ENCODE measurements around the gene CACNA1C. TPM values are rescaled to one million over a fixed set of nuclear protein-coding genes. Genes with fewer than 3 reads are reported as not detected.

The CACNA1C gene
- total RNA-seq, 1 experiment from 2014 or later = not detected

GRCh38 chr12:2687058-2687457 lies 634.3 kb downstream of the CACNA1C start:
- POLR2A ChIA-PET (ENCODE audit: unreplicated experiment) = no interaction called here
- no peak overlapping the region for H3K27ac ChIP-seq
- no peaks in the 10 kb centered on the region for H3K4me1 ChIP-seq (replicated peaks; ENCODE audit: insufficient read depth)
- no peak overlapping the region for H2AFZ ChIP-seq
- no peaks in the 10 kb centered on the region for H3K79me2 ChIP-seq (ENCODE audit: low read depth)
- no peak for DNase-seq
- H3K36me3 ChIP-seq (ENCODE audit: low read depth) = no peaks in the 10 kb centered on the region
- H3K4me3 ChIP-seq = no peak overlapping the region
- intact Hi-C loops (cut with micrococcal nuclease; ENCODE audit: unreplicated experiment) = no loop called here
- H3K9me2 ChIP-seq (ENCODE audit: insufficient read depth) = no peaks in the 10 kb centered on the region
- H3K27me3 ChIP-seq (ENCODE audit: insufficient read depth, low read depth) = peaks cover 84% of the 10 kb centered on the region
- no peaks in the 10 kb centered on the region for H3F3A ChIP-seq (ENCODE audit: insufficient read depth, low read depth)
- H3K4me2 ChIP-seq = no peak overlapping the region
- no TSS peak for BruUV-seq (replicated peaks)
- no peaks in the 10 kb centered on the region for H3K9me3 ChIP-seq (ENCODE audit: insufficient read depth, low read depth)
- H4K20me1 ChIP-seq (ENCODE audit: insufficient read depth) = no peaks in the 10 kb centered on the region
- CTCF ChIA-PET = no interaction called here
- TF ChIP-seq CTCF (conservative IDR thresholded peaks at IDR 0.05) (no peak), EZH2 (IDR thresholded peaks at IDR 0.05; ENCODE audit: low read depth) (no peak)

DNA sequence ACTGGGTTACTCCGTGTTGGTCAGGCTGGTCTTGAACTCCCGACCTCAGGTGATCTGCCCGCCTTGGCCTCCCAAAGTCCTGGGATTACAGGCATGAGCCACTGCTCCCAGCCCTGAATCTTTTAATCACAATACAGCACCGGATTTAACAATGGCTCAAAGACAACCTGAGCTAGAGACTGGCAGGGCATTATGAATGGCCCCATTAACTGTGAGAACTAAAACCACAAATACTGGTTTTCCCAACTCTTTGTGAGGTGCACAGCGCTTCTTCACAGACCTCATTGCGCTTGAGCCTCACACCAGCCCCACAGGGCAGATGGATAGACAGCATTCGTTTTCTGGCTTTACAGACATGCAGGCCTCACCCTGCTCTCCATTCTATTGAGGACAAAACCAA lies 634.9 kb downstream of the CACNA1C start:
- Histone ChIP-seq H3K79me2 (ENCODE audit: low read depth) (no peaks in the 10 kb centered on the region), H3K27me3 (ENCODE audit: insufficient read depth, low read depth) (peaks cover 87% of the 10 kb centered on the region), H3F3A (ENCODE audit: insufficient read depth, low read depth) (no peaks in the 10 kb centered on the region), H4K20me1 (ENCODE audit: insufficient read depth) (no peaks in the 10 kb centered on the region), H3K4me1 (replicated peaks; ENCODE audit: insufficient read depth) (no peaks in the 10 kb centered on the region), H3K9me3 (ENCODE audit: insufficient read depth, low read depth) (no peaks in the 10 kb centered on the region), H3K9me2 (ENCODE audit: insufficient read depth) (no peaks in the 10 kb centered on the region), H3K27ac (no peak overlapping the region), H3K4me3 (no peak overlapping the region), H2AFZ (no peak overlapping the region), H3K4me2 (no peak overlapping the region), H3K36me3 (ENCODE audit: low read depth) (no peaks in the 10 kb centered on the region)
- intact Hi-C loops (cut with micrococcal nuclease; ENCODE audit: unreplicated experiment) = no loop called here
- ChIA-PET POLR2A (ENCODE audit: unreplicated experiment) (no interaction called here), CTCF (no interaction called here)
- no TSS peak for BruUV-seq (replicated peaks)
- DNase-seq = no peak
- TF ChIP-seq CTCF (conservative IDR thresholded peaks at IDR 0.05) = no peak
- no peak for TF ChIP-seq EZH2 (IDR thresholded peaks at IDR 0.05; ENCODE audit: low read depth)

DNA sequence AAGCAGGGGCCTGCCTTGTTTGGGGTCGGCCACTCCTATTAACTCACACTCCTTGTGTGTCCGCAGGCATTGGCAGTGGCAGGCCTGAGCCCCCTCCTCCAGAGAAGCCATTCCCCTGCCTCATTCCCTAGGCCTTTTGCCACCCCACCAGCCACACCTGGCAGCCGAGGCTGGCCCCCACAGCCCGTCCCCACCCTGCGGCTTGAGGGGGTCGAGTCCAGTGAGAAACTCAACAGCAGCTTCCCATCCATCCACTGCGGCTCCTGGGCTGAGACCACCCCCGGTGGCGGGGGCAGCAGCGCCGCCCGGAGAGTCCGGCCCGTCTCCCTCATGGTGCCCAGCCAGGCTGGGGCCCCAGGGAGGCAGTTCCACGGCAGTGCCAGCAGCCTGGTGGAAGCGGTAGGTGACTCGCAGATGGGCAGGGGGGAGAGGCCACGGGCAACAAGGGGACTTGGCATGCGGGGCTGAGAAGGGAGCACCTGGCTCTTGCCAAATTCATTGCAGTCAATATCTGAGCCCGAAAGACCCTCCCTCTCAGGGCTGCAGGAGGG lies 635.7 kb downstream of the CACNA1C start:
- H3K9me2 ChIP-seq (ENCODE audit: insufficient read depth) = no peaks in the 10 kb centered on the region
- peaks cover 92% of the 10 kb centered on the region for H3K27me3 ChIP-seq (ENCODE audit: insufficient read depth, low read depth)
- no peak for DNase-seq
- no peaks in the 10 kb centered on the region for H3K79me2 ChIP-seq (ENCODE audit: low read depth)
- TF ChIP-seq CTCF (conservative IDR thresholded peaks at IDR 0.05) = no peak
- TF ChIP-seq EZH2 (IDR thresholded peaks at IDR 0.05; ENCODE audit: low read depth) = no peak
- no peak overlapping the region for H2AFZ ChIP-seq
- CTCF ChIA-PET = interaction anchor here (0.7 kb wide), 1 partner anchor 417 kb away, joined by 3 read pairs; no protein-coding TSS in a partner anchor
- no peaks in the 10 kb centered on the region for H3K36me3 ChIP-seq (ENCODE audit: low read depth)
- no peaks in the 10 kb centered on the region for H3K9me3 ChIP-seq (ENCODE audit: insufficient read depth, low read depth)
- H3K4me1 ChIP-seq (replicated peaks; ENCODE audit: insufficient read depth) = no peaks in the 10 kb centered on the region
- no peak overlapping the region for H3K27ac ChIP-seq
- POLR2A ChIA-PET (ENCODE audit: unreplicated experiment) = no interaction called here
- intact Hi-C loops (cut with micrococcal nuclease; ENCODE audit: unreplicated experiment) = no loop called here
- H4K20me1 ChIP-seq (ENCODE audit: insufficient read depth) = no peaks in the 10 kb centered on the region
- no peaks in the 10 kb centered on the region for H3F3A ChIP-seq (ENCODE audit: insufficient read depth, low read depth)
- BruUV-seq (replicated peaks) = no TSS peak
- H3K4me3 ChIP-seq = no peak overlapping the region
- H3K4me2 ChIP-seq = no peak overlapping the region

Measured in PC-9 (cell line).